Prostate gland (tissue), 2 donors: ENCODE results near the gene PEMT. TPM values are rescaled to one million over a fixed set of nuclear protein-coding genes. Genes with fewer than 3 reads are reported as not detected.

ENCODE experiments used
- DNase-seq: peaks from one replicate; pipeline ENCODE4 v3.0.0-alpha.2; 2019; ENCODE audit warnings: low spot score
- H3K27ac ChIP-seq, 2 donors: fragments of 200-600 bp; sonication (generic); 2 replicates each; pipeline ENCODE4 v1.5.1; 2017 to 2019
- H3K27me3 ChIP-seq: fragments of 200-600 bp; sonication (generic); replicated peaks from 2 replicates; pipeline ENCODE4 v1.5.1; 2019; ENCODE audit not compliant: insufficient read depth
- H3K36me3 ChIP-seq, 2 donors: fragments of 200-600 bp; sonication (generic); 1 replicate in 1 of 2; 2 replicates in 1 of 2; pipeline versions ENCODE4 v1.5.1 to v1.8.1; 2017 to 2019
- H3K4me1 ChIP-seq: fragments of 200-600 bp; sonication (generic); replicated peaks from 2 replicates; pipeline ENCODE4 v1.5.1; 2019
- H3K4me3 ChIP-seq, 2 donors: fragments of 200-600 bp; sonication (generic); 2 replicates each; pipeline ENCODE4 v1.5.1; 2017 to 2019
- H3K9me3 ChIP-seq: fragments of 200-600 bp; sonication (generic); 2 replicates; pipeline ENCODE4 v1.5.1; 2017
- CTCF ChIP-seq, 4 experiments: fragments of 200-600 bp in 2 of 4; fragments of 450-650 bp in 2 of 4; sonication (generic) in 2 of 4; IDR thresholded peaks; 1 replicate in 3 of 4; 2 replicates in 1 of 4; pipeline ENCODE4 v1.5.1; 2016 to 2019; ENCODE audit warnings: antibody characterized with exemption in 4 of 4, mild to moderate bottlenecking in 2 of 4, moderate library complexity in 2 of 4
- POLR2A ChIP-seq: fragments of 450-650 bp; IDR thresholded peaks from one replicate; pipeline ENCODE4 v1.6.1; 2016; ENCODE audit warnings: antibody characterized with exemption, mild to moderate bottlenecking
- POLR2AphosphoS5 ChIP-seq: sonication (generic); formaldehyde crosslinking; IDR thresholded peaks from one replicate; pipeline ENCODE4 v1.6.1; 2017; ENCODE audit warnings: antibody characterized with exemption
- WGBS: methylation state at CpG from one replicate; pipeline ENCODE4 v1.1.5; 2018; 5-methylcytosine and 5-hydroxymethylcytosine counted together
- intact Hi-C: fragments of 100-400 bp; cut with DNase I; formaldehyde crosslinking; loops from one replicate; pipeline ENCODE4 v1.14.2; 2022
- total RNA-seq, 2 donors: library from RNA; depleted of rRNA; stranded (reverse); fragments of >200 nt; gene quantifications; one replicate each; pipeline ENCODE4 v1.1.0, GENCODE V29; 2016

Gene PEMT
- total RNA-seq, 2 donors from 2014 or later, result 67.0 to 145 TPM

DNA sequence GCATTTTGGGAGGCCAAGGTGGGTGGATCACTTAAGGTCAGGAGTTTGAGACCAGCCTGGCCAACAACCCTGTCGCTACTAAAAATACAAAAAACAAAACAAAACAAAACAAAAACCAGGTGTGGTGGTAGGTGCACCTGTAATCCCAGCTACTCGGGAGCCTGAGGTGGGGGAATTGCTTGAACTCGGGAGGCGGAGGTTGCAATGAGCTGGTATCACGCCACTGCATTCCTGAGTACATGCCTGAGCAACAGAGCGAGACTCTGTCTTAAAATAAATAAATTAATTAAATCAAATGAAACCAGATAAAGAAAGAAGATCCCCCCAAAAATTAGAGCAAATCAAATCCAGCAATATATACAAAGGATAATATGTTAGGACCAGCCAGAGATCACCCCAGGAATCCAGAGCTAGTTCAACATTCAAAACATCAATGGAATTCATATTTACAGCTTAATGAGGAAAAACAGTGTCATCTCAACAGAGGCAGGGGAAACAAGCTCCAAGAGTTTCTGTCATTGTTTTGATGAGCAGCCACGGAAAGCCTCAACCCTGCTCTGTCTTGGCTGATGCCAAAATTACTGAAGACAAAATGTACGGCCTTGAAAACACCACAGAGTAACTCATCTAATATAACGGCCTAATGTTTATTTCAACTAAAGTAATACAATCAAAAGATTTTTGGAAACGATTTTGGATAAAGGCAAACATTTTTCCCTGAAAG, 3.7 kb downstream of the PEMT start:
- H3K27me3 ChIP-seq, result no peaks in the 10 kb centered on the region
- intact Hi-C loops, result no loop called here
- DNase-seq, result no peak
- H3K9me3 ChIP-seq, result no peaks in the 10 kb centered on the region
- H3K4me1 ChIP-seq, result no peaks in the 10 kb centered on the region
- no peaks in the 10 kb centered on the region for H3K36me3 ChIP-seq
- H3K27ac ChIP-seq, result peak overlapping the region; percentile 11 to 14
- 63% methylated on average over 10 of the region's 10 CpGs for WGBS
- TF ChIP-seq POLR2A (no peak), CTCF (IDR thresholded peaks at IDR 0.05) (no peak), POLR2AphosphoS5 (no peak)
- H3K4me3 ChIP-seq, result no peak overlapping the region

- Histone ChIP-seq H3K36me3 (no peaks in the 10 kb centered on the region), H3K4me3 (no peak overlapping the region), H3K9me3 (no peaks in the 10 kb centered on the region), H3K27ac (no peak overlapping the region), H3K27me3 (no peaks in the 10 kb centered on the region), H3K4me1 (no peaks in the 10 kb centered on the region)
- TF ChIP-seq CTCF (IDR thresholded peaks at IDR 0.05), result no peak
- no peak for TF ChIP-seq POLR2A
- no peak for TF ChIP-seq POLR2AphosphoS5
- DNase-seq, result no peak
- WGBS, result 82% methylated on average over 6 of the region's 6 CpGs
- intact Hi-C loops, result no loop called here
Measured at GRCh38 chr17:17582372-17582771, 9.1 kb downstream of the PEMT start.

DNA sequence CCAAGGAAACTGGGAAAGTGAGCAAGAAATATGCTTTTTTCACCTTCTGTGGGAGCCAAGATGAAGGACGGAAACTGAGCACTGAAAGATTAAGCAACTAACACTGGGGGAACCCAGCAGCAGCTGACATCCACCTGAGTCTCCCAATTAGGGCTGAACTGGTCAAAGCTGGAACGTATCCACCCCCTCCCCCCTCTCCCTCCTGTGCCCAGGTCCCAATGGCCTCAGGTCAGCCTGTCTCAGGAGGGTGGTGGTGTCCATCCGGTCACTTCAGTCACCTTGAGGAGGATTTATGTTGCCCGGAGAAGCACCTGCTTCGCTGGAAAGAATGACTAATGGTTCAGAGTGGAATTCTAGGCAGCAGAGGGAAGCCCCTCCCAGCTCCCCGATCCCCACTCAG, 10.0 kb downstream of the PEMT start:
- WGBS, result 79% methylated on average over 6 of the region's 6 CpGs
- no peak for TF ChIP-seq CTCF (IDR thresholded peaks at IDR 0.05)
- no peak for TF ChIP-seq POLR2AphosphoS5
- no peak for TF ChIP-seq POLR2A
- DNase-seq, result no peak
- no peaks in the 10 kb centered on the region for H3K9me3 ChIP-seq
- no peaks in the 10 kb centered on the region for H3K4me1 ChIP-seq
- no peaks in the 10 kb centered on the region for H3K36me3 ChIP-seq
- no peak overlapping the region for H3K27ac ChIP-seq
- H3K4me3 ChIP-seq, result no peak overlapping the region
- H3K27me3 ChIP-seq, result no peaks in the 10 kb centered on the region
- intact Hi-C loops, result no loop called here

- Histone ChIP-seq H3K27ac (no peak overlapping the region), H3K9me3 (no peaks in the 10 kb centered on the region), H3K4me3 (no peak overlapping the region), H3K36me3 (no peaks in the 10 kb centered on the region), H3K4me1 (no peaks in the 10 kb centered on the region), H3K27me3 (no peaks in the 10 kb centered on the region)
- intact Hi-C loops, result no loop called here
- no peak for DNase-seq
- no peak for TF ChIP-seq POLR2A
- no peak for TF ChIP-seq POLR2AphosphoS5
- TF ChIP-seq CTCF (IDR thresholded peaks at IDR 0.05), result no peak
- WGBS, result 89% methylated on average over 8 of the region's 8 CpGs
Measured at GRCh38 chr17:17580662-17581470, 10.6 kb downstream of the PEMT start.
